Stimulated activated CD4-positive, alpha-beta T cell treated with anti-CD3 and anti-CD28 coated beads, Interleukin-12 subunit alpha, Interleukin-12 subunit beta, amount 100 ng/mL, for 48 hours (primary cell): ENCODE measurements around the gene ME3.
A peak's percentile ranks its signal among the peaks of the same experiment; 100 is the strongest.

Source experiments
- DNase-seq, 3 donors: peaks; one replicate each; pipeline ENCODE4 v3.0.0-alpha.2; 2020; ENCODE audit warnings: low read depth in 2 of 3, low spot score in 1 of 3

ME3 gene

DNA sequence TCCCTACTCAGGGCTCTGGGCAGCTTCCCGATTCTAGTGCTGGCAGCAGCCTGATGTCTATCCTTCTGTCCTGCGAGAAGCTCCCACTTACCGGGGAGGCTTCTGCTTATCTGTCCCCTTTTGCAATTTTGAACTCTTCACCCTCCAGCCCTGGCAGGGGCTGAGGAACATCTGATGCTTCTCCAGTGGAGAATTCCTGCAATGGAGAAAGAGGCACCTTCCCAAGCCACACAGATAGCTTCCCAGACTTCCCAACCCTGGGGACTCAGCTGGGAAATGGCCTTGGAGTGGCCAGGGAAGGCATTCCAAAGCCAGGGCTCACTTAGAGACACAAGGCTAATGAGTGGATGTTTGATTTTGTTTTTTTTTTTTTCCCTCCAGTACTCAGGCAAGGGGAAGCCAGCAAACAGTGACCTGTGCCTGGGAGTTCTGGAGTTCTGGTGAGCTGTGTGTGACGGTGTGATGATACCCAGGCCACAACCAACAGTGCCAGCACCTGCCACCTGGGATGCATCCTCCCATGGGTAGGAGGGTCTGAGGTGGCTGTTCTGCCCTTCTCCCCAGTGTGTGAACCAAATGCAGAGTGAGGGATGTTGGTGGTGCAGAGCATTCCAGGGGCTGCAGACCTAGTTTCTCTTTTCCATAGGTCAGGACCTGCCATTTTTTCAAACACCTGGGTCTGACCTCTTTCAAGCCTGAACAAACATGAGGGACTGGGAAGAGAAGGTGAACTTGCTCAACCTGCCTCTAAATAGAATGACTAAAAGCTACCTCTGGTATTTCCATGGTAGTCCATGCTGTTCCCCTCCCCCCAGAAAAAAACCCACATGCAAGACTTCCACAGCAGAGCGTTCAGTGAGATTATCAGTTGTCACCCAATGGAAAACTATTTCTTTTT, 202.7 kb downstream of the ME3 start:
- no peak for DNase-seq

DNA sequence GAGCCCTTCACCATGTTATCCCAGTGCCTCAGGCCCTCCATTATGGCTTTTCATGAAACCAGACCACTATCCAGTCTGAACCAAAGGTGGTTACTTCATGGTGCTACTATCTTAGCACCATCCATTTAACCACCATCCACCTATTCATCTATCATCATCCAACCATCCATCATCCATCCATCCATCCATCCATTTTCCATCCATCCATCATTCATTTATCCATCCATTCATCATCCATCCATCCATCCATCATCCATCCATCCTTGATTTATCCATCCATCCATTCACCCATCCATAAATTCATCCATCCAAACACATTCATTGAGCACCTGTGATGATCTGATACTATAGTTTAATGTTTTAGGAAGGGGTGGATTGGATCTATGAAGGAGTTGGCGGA, 204.2 kb downstream of the ME3 start:
- DNase-seq: no peak

DNA sequence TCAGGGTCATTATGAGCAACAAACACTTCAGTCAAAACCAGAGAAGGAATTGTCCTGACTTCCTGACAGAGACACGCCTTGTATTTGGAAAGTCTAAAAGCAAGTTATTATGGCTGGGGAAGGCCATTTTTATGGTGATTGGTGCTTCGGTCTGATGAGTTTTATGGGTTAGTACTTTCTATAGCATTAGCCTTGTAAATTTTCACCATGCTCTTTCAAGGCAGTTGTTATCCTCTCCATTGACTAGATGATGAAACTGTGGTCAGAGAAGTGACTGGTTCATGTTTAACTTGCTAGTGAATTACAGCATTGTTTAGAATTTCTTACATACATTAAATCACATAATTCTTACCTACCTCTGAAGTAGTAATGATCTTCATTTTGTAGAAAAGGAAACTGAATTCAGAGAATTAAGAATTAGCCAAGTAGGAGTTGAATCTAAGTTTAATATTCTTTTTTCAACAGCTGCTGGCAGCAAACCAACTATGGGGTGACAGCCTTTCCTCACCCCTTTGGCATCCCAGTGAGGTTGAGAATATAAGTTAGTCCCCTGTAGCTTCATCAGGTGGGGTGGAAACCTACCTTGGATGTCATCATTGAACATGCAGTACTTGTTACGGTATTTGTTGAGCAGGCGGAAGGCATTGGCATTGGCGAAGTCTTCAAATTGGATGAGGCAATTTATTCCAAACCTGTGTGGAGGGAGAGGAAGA, 207.8 kb downstream of the ME3 start:
- DNase-seq: no peak

DNA sequence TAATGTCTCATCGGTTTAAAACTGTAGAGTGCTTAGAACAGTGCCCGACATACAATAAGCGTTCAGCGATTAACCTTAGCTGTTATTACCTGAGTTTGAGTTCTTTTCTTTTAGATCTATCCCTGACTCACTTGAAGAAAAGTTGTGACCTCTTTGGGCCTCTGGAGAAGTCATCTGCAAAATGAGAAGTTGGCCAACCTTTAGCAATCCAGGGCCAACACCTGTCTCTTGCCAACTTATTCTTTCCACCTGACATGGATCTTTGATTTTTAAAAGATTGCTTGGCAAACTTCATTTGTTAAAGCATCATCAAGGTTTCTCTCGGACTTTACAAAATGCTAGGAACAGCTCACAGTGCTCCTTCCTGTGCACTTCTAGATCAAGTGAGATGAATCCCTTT, 208.5 kb downstream of the ME3 start:
- no peak for DNase-seq

DNA sequence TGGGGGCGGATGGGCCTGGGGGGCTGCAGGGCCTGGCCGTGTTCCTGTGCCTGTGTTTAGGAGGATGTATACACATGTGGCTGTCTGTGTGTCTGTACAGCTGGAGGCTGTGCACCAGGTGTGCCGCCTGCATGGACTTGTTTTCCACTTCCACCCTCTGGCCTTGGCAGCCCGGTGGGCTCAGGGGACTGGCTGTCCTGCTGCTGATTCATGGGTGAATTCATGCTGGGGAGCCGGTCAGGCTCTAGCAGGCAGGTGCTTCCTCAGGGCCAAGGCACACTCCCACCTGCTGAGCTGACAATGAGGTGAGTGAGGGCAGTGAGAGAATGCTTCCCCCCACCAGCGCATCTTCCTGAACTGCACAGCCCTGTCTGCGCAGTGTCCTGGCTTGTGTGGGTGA, 209.3 kb downstream of the ME3 start:
- no peak for DNase-seq

DNA sequence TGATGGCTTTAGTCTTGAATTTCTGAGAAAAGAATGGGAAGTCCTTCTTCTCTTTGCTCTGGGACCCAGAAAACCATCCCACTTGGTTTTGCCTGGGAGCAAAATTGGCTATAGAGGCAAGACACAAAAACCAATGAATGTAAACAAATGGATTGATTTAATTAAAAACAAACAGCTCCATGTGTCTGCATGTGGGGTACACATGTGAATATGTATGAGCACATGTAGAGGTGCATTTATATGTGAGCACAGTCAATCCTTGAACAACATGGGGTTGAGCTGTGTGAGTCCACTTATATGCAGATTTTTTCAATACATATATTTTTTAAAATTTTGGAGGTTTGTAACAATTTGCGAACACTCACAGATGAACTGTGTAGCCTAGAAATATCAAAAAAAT, 210.5 kb downstream of the ME3 start:
- no peak for DNase-seq

DNA sequence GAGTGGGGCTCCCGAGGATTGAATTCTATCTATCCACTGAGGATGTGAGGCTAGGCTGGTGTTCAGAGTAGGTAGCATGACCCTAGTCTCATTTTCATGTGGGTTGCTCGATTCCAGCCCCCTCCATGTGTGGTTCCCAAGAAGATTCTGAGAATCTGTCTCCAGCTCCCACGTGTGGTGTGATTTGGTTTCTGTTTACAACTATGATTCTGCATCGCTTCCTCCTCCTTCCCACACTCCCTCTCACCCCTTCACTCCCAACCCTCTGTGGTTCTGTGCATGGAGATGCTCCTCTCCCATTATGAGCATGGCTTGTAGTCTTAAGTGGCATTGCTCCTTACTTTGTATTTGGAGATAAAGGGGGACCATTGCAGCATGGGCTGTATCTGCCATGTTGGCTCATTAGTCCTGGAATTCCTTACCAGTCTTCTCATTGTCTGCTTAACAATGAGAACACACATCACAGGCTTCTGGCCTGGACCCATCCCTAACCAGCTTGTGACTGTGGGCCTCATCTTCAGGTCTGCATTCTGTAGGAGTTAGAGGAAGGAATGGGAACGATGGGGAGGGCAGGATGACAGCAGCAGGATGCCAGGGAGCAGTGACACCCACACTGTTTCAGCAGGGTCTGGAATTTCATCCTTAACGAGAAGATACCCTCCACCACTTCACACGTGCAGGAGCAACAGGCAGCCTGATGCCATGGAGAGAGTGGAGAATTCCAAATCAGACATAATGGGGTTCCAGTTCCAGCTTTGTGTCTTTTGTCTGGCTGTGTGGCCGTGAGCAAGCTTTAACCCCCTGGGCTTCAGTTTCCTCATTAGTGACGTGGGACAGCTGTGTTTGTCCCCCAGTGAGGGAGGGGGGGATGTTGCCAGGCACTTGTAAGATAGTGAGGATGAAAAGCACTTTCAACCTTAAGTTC, 211.7 kb downstream of the ME3 start:
- DNase-seq: peak in 1 of 3 donors; percentile 14

DNA sequence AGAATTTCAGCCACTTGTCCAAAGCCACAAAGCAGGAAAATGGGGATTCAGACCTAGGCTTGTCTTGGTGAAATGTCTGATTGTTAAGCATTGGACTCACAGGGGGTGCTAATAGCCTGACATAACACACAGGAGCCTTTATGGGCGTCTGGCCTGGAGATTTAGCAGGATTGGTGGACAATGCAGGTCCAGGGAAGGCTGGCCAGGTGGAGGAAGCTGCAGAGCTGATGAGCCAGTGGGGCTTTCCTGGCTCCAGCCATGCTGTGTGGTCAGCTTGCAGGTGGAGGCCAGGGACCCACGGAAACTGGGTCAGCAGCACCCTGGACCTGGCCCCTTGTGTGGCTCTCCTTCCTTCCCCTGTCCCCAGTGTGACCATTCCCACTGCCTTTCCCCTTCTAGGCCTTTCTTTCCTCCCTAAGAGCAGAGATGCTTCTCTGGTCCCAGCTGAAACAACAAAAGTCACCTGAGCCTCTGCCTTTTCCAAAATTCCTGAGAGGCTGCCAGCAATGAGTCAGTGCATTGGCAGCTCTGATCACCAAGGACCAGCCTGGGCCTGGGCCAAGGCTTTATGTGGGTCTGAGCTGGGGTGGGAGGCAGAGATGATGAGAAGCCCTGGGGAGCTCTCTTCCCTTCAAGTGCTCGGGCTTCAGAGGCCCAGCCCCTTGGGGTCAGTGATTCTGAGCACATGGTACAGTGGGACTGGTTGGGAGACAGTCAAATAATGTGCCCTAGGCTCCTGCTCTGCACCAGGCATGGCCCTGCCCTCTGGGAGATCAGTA, 212.5 kb downstream of the ME3 start:
- no peak for DNase-seq

DNA sequence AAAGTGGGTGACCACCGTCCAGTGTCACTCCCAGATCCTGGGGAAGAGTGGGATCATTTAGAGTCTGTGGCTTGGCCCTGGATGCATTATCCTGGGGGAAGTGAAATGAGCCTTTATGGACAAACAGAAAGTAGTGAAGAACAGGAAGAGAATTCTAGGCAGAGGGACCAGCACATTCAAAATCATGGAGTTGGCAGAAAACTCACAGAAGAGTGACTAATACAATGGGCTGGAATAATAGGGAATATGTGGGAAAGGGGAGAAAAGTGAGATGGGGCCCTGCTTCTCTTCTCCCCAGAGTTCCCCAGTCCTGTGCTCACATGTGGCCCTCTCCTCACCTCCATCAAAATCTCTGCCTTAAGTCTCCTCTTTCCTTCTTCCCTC, 213.4 kb downstream of the ME3 start:
- DNase-seq: no peak

DNA sequence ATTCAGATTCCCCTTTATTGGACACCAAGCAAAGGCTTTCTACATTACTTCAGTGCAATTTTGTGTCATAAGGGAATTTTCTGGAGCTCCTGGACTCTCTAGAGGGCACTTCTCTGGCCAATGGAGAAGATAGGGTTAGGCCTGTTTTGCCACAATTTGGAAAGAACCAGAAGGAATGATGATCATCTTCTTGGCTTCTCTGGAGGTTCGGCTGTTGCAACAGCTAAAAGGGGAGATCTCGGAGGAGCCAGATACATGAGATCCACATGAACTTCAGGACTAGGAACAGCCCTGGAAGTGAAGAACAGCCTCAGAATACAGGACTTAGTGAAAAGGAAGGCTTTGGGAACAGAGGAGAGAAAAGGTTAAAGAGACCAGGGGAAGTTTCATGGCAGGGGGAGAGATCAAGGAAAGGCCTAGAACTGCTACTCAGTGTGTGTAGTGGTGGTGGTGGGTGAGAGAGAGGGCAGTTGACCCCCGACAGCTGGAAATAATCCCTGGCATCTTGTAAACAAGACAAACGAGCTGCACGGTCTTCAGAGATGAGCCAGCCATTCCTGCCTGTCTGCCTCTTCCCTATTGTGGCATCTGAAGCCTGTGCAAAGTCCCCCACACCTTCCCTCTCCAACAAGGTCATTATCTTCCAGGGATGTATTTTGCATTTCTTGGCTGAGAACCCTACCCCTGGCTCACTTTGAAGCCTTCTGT, 214.0 kb downstream of the ME3 start:
- no peak for DNase-seq

DNA sequence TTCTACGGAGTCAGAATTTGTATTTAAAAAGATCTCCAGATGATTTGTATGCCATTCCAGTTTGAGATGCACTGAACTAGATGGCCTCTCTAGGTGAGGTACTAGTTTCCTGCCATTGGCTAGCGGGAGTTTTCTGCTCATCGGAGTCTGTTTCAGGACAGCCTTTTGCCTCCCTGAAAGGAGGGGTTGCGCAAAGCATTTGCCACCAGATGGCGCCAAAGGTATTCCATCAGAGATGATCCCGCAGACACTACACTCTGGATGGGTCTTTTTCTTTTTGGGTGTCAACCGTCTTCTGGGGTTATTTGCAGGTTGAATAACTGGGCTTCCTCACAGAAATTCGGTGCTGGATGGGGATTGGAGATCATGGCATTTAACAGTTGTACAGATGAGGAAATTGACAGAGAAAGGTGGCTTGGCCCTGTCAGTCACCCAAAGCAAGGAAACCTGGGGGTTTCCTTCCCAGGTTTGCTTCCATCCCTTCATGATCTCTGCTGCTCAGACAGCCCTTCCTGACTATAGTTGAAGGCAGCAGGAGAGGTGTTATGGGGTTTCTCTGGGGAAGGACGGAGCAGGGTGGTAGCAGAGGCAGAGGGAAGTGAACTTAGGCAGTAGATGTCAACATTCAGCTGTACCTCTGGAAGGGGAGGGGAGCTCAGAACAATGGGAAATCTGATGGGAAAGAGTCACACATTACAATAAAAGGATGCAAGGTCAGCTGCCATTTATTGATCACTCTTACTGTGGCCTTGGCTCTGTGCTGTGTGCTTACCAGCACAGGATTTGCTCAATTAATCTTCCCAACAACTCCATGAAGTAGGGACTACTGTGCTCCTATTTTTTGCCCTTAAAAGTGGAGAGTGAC, 216.1 kb downstream of the ME3 start:
- DNase-seq: peak; percentile 77 to 90 (median 79)

DNA sequence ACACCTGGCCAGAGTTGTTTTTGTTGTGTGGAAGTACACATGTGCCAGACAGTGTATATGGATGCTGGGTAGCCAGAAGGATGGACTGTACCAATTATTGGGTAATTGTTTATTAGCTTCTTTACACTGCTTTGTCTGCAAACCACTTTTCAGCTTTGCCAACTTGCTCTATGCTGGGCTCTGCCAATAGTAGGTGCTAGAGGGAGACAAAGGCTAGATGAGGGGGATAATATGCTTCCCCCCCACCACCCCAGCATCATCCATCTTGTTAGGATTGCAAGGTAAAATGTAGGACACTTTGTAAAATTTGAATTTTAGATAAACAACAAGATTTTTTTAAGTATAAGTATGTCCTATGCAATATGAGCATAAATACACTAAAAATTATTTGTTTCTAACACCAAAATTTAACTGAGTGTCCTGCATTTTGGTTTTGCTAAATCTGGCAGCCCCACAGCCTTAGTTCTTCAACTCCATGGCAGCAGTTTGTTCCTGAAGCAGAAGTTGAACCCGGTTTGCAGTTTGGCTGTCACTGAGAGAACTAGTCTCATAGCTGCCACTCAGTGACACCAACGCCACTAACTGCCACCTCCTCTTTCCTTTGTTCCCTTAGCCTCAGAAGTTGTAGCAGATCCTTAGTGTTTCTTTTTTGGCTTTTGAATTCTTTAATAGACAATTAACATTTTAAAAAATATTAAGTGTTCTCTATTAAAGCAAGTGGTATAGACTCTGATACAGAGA, 219.0 kb downstream of the ME3 start:
- no peak for DNase-seq

DNA sequence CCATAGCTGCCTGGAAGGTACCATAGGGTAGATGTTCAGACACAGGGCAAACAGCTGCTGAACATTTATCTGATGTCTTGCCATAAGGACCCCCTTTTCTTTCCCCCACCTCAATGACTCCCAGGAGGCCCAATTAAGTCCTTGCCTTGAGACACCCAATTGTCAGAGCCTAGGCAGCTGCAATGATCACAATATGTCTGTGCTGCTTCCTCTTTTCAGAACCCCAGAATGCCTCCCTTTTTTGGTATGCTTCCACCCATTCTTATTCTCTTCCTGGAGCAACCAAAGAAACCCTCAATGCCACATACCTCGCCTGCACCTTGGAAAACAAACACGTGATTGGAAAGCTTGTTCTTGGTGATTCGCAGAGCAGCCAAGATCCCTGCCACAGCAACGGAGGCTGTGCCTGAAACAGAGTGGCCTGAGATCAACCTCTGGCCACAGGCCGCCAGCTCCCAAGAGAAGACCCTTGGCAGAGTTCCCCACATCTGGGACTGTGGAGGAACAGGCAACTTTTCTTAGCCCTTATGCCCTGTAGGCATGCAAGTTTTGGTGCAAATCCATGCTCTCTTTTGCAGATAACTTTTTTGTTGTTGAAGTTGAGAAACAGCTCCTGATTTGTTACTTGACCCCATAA, 222.3 kb downstream of the ME3 start:
- no peak for DNase-seq

DNA sequence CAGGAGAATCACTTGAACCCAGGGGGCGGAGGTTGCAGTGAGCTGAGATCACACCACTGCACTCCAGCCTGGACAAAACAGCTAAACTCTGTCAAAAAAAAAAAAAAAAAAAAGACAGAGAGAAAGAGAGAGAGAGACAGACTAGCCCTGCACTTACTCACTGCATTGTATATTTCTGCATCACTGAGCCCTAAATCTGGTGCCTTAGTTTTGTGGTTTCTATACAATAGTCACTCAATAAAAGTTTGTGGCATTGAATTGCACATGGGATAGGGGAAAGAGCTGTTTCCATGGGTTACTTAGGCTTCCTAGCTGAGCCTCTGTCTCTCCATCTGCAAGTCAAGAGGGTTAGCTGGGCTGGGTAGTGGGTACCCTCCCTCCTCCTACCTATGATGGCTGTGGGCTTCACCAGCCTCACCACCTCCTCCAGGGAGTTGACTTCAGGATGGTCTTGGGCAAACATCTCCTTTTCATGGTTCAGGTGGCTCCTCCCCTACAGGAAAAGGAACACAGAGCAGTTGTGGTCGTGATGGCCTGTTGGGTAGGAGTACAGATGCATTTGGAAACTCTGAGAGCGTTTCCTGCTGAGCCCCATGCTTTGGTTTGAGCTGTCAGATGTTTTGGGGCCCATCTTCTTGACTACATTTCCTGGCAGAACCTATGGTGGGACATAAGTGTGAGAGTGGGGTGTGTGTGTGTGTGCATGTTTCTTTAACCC, 224.5 kb downstream of the ME3 start:
- no peak for DNase-seq

DNA sequence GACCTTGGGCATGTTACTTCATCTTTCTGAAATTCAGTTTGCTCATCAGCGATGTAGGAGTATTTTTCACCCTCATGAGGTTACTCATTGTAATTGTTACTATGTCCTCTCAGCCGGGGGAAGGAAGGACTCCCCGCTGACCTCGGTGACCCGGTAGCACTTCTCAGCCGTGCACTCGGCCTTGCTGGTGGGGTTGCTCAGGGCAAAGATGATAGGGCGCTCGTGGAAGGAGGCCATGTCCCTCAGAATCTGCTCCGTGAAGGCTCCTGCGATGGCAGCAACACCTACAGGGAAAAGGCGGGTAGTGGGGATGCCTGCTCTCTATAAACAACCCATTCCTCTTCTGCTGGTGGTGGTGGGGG, 225.5 kb downstream of the ME3 start:
- no peak for DNase-seq

DNA sequence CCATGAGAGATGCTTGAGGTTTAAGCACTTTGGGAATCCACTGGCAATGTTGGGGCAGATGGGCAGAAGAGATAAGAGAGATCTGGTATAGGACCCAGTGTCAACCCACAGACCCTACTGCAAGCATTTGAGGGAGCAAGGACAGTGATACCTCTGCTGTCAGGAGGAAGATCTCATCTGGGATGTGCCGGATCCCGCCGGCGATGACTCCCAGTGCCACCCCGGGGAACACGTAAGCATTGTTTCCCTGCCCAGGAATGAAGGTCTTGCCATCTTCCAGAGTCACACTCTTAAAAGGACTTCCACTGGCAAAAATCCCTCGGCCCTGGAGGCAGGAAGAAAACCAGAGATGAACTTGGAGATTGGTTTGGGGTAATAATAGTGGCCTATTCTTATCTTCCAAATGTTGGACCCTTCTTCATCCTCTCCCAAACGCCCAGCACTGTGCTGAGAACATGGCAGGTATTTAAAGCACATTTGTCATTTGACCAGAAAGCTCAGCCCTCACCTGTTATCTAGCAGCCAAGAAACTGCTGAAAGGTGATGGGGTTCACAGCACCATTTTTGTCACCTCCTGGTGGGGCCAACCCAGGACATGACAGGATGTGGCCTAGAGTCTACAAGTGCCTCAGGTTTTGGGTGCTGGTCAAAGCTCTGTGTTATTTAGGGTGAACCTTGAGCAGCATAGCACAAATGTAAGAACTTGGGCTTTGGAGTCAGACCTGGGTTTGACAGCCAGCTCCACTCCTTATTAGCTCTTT, 226.1 kb downstream of the ME3 start:
- no peak for DNase-seq

DNA sequence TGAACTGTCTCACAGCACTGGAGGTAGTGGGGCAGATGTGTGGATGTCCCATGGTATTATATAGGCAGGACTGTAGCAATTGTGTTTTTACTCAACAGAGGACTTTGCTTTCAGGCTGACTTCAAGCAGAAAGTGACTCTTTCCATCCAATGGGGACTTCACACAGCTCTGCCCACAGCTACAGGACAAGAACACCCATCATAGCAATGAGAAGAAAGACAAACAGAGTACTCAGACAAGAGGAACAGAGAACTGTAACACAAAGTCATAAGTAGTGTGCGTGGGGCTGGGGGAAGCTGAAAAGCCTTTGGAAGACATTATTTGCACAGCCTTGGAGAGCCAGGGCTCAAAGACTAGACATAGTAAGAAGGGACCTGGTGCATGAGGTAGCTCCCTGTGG, 227.4 kb downstream of the ME3 start:
- DNase-seq: no peak
